Aorta (tissue), 5 donors: ENCODE data around the gene NES. TPM values are rescaled to one million over a fixed set of nuclear protein-coding genes. Genes with fewer than 3 reads are reported as not detected.

ENCODE experiments used
- ATAC-seq: fragments of 200-7000 bp; cut with Tn5 transposase; one replicate; pipeline ENCODE4 v1.9.1; 2022; ENCODE audit warnings: moderate library complexity; ENCODE audit not compliant: low FRiP score
- DNase-seq, 2 donors: peaks; one replicate each; pipeline ENCODE4 v3.0.0-alpha.2; 2020
- H3K27ac ChIP-seq, 2 donors: one replicate each; pipeline ENCODE4 v1.5.1; 2013; ENCODE audit warnings: low read length in 2 of 2, mild to moderate bottlenecking in 2 of 2, moderate library complexity in 2 of 2, control low read depth in 1 of 2, inconsistent platforms in 1 of 2, low read depth in 1 of 2
- H3K27me3 ChIP-seq, 2 donors: one replicate each; pipeline ENCODE4 v1.6.1; 2013; ENCODE audit warnings: control low read depth in 1 of 2, low read length in 1 of 2, mild to moderate bottlenecking in 1 of 2, moderate library complexity in 1 of 2; ENCODE audit not compliant: insufficient read depth in 2 of 2, control insufficient read depth in 1 of 2
- H3K36me3 ChIP-seq, 2 donors: one replicate each; pipeline ENCODE4 v1.6.1; 2013; ENCODE audit warnings: control low read depth in 1 of 2, low read length in 1 of 2, mild to moderate bottlenecking in 1 of 2; ENCODE audit not compliant: insufficient read depth in 2 of 2, control insufficient read depth in 1 of 2
- H3K4me1 ChIP-seq, 2 donors: one replicate each; pipeline ENCODE4 v1.6.1; 2013; ENCODE audit warnings: low read length in 2 of 2, control low read depth in 1 of 2, mild to moderate bottlenecking in 1 of 2, moderate library complexity in 1 of 2; ENCODE audit not compliant: insufficient read depth in 2 of 2, control insufficient read depth in 1 of 2
- H3K4me3 ChIP-seq, 2 donors: one replicate each; pipeline ENCODE4 v1.5.1; 2013; ENCODE audit warnings: low read length in 2 of 2, control low read depth in 1 of 2, mild to moderate bottlenecking in 1 of 2
- H3K9me3 ChIP-seq: one replicate; pipeline ENCODE4 v1.6.1; 2013; ENCODE audit warnings: mild to moderate bottlenecking, low read length; ENCODE audit not compliant: control insufficient read depth
- WGBS, 2 donors: extraction: QIAGEN DNeasy Blood & Tissue Kit; methylation state at CpG; one replicate each; pipeline ENCODE4 v1.1.7; 2013; 5-methylcytosine and 5-hydroxymethylcytosine counted together
- intact Hi-C, 2 donors: fragments of 100-400 bp; cut with DNase I; formaldehyde crosslinking; loops; one replicate each; pipeline versions ENCODE4 v1.14.2 to v1.15.0; 2022
- polyA plus RNA-seq, 2 donors: library from polyadenylated mRNA; stranded (reverse); fragments of 200-250 nt; gene quantifications; one replicate each; pipeline ENCODE4 v1.2.3, GENCODE V29; 2013
- total RNA-seq, 2 donors: library from RNA; stranded (reverse); fragmentation: NEBNext Ultra II Directional; extraction: Animal tissue kit (Norgen Biotek cat#: 25700); gene quantifications; one replicate each; pipeline ENCODE4 v1.2.1, GENCODE V29; 2021
- donor health status: healthy with polysubstance abuse.
- donor health status: Bipolar disorder and iron deficiency.
- donor health status: DM: no; HTN: no; CAD: no.
- donor health status: DM: no; HTN: no; CAD: no.
- donor health status: DM: yes; HTN: yes; CAD: no.

The NES gene
- total and polyA plus RNA-seq, 4 donors, result 5.5 to 57.2 (median 28.0) TPM

DNA sequence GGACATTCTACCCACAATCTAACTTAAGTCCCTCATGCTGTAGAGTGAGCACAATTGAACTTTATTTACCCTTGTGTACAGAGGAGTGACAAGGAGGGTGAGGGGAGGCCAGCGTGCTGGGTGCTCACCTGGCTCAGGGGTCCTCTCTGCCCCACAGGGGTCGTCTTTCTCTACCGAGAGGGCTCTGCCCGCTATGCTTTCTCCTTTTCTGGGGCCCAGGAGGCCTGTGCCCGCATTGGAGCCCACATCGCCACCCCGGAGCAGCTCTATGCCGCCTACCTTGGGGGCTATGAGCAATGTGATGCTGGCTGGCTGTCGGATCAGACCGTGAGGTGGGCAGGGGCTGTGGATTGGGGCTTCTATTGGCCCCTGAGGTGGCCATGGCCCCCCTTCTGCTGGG, 29.9 kb downstream of the NES start:
- intact Hi-C loops, result no loop called here
- H3K36me3 ChIP-seq, result no peaks in the 10 kb centered on the region
- no peak for DNase-seq
- no peaks in the 10 kb centered on the region for H3K9me3 ChIP-seq
- no peaks in the 10 kb centered on the region for H3K27me3 ChIP-seq
- no peak overlapping the region for H3K27ac ChIP-seq
- WGBS, 2 donors, result 69 to 73% methylated on average over 10 of the region's 10 CpGs
- H3K4me3 ChIP-seq, result no peak overlapping the region
- no peak for ATAC-seq
- H3K4me1 ChIP-seq, result no peaks in the 10 kb centered on the region

DNA sequence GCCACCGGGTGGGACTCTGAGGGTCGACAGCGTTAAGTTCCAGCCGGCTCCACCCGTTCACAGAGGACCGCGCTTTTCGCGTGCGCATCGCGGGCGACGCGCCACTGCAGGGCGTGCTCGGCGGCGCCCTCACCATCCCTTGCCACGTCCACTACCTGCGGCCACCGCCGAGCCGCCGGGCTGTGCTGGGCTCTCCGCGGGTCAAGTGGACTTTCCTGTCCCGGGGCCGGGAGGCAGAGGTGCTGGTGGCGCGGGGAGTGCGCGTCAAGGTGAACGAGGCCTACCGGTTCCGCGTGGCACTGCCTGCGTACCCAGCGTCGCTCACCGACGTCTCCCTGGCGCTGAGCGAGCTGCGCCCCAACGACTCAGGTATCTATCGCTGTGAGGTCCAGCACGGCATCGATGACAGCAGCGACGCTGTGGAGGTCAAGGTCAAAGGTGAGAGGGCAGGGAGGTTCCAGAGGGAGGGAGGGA, 30.4 kb downstream of the NES start:
- Histone ChIP-seq H3K36me3 (no peaks in the 10 kb centered on the region), H3K4me1 (no peaks in the 10 kb centered on the region), H3K4me3 (no peak overlapping the region), H3K27ac (no peak overlapping the region), H3K9me3 (no peaks in the 10 kb centered on the region), H3K27me3 (no peaks in the 10 kb centered on the region)
- ATAC-seq (no peak), DNase-seq (no peak)
- WGBS, 2 donors, result 4 to 7% methylated on average over 41 to 51 of the region's 51 CpGs
- intact Hi-C loops, result no loop called here

DNA sequence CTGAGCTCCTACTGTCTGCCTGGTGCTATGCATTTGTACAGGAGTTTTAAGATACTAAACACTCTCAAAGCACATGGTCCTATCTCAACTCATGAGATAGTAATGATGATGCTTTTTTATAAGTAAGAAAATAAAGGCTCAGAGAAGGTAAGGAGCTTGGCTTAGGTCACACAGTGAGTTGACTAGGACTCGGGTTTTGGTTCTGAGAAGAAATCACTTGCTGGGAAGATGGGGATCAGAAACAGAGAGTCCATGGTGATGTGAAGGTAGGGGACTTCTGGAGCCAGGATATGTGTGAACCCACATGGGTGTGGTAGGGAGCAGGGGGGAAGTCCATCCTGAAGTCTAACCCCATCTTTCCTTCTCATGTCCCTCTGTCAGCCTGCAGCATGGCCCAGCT, 31.5 kb downstream of the NES start:
- ATAC-seq (no peak), DNase-seq (no peak)
- Histone ChIP-seq H3K9me3 (no peaks in the 10 kb centered on the region), H3K4me3 (no peak overlapping the region), H3K27ac (no peak overlapping the region), H3K4me1 (no peaks in the 10 kb centered on the region), H3K27me3 (no peaks in the 10 kb centered on the region), H3K36me3 (no peaks in the 10 kb centered on the region)
- intact Hi-C loops, result no loop called here
- WGBS, 2 donors, result 86 to 95% methylated on average over 1 of the region's 1 CpG

DNA sequence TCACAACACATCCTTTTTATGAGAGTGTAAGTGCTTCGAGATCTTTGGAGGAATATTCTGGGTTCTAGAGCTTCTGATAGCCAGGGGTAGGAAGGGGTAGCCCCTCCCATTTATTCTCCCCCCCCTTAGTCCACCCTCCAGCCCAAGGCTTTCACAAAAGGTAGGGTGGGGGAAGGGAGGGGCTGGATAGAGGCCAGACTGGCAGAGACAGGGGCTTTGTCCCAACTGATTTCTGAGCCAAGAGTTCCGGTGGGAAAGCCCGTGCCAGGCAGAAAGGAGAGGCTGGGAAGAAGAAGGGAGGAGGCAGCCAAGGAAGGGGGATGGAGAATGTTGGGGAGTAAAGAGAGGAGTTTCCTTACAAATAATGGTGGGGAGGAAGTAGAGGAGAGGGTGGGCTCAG, 32.2 kb downstream of the NES start:
- DNase-seq (no peak), ATAC-seq (no peak)
- intact Hi-C loops, result no loop called here
- Histone ChIP-seq H3K27me3 (no peaks in the 10 kb centered on the region), H3K9me3 (no peaks in the 10 kb centered on the region), H3K36me3 (no peaks in the 10 kb centered on the region), H3K27ac (no peak overlapping the region), H3K4me1 (no peaks in the 10 kb centered on the region), H3K4me3 (no peak overlapping the region)
- WGBS, 2 donors, result 12 to 22% methylated on average over 3 of the region's 3 CpGs

DNA sequence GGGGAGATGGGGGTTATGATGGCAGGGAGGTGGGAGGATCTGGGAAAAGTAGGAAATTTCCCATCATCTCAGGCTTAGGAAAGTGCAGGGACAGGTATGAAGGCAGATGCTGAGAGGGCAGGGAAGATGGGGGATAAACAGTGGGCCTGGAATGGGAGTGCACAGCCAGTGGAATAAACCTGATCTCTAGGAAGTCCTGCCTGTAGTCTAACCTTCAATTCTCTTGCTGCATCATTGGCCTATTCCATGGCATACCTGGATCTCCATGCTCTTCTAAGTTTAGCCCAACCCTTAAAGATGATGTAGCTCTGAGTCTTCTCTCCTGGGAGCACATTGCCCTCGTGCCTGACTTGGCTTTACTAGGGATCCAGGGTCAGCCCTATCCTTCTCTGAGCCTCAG, 32.6 kb downstream of the NES start:
- intact Hi-C loops, result no loop called here
- DNase-seq, result no peak
- ATAC-seq, result no peak
- no peak overlapping the region for H3K4me3 ChIP-seq
- H3K9me3 ChIP-seq, result no peaks in the 10 kb centered on the region
- no peaks in the 10 kb centered on the region for H3K27me3 ChIP-seq
- no peaks in the 10 kb centered on the region for H3K36me3 ChIP-seq
- WGBS, 2 donors, result 20 to 26% methylated on average over 1 of the region's 1 CpG
- no peak overlapping the region for H3K27ac ChIP-seq
- H3K4me1 ChIP-seq, result no peaks in the 10 kb centered on the region

DNA sequence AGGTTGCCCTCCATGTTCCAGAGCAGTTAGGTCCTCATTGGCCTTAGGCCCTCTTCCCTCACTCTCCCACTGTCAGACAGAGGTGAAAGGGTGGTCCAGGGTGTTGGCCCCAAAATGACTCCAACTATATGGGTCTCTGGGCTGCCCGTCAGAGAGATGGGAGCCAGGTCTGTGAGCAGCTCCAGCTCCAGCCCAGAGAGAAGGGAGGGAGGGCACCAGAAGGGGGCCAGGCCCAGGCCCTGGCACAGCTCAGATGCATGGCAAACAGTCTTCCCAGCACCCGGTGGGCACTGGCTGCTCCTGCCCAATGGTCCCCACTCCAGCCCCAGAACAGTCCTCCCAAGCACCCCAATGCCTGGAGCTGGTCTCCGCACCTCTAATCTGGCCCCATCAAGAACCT, 33.1 kb downstream of the NES start:
- intact Hi-C loops, result no loop called here
- ATAC-seq, result no peak
- Histone ChIP-seq H3K4me3 (no peak overlapping the region), H3K4me1 (no peaks in the 10 kb centered on the region), H3K36me3 (no peaks in the 10 kb centered on the region), H3K27me3 (no peaks in the 10 kb centered on the region), H3K9me3 (no peaks in the 10 kb centered on the region), H3K27ac (no peak overlapping the region)
- no peak for DNase-seq
- 79 to 94% methylated on average over 2 to 3 of the region's 3 CpGs for WGBS, 2 donors

DNA sequence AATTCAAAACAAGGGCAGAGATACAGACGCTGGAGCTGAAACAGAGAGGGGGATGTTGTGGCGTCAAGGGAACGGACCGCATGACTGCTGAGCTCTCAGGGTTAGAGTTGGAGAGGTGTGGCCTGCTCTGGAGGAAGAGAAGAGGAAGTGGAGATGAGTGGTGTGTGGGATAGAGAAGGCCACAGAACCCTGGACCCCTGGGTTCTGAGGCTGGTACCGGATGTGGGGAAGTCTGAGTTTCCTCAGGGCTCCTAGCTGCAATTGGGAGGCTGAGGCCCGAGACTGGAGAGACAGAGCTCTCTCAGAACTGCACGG, 33.5 kb downstream of the NES start:
- H3K9me3 ChIP-seq, result no peaks in the 10 kb centered on the region
- H3K4me1 ChIP-seq, result no peaks in the 10 kb centered on the region
- intact Hi-C loops, result no loop called here
- no peaks in the 10 kb centered on the region for H3K36me3 ChIP-seq
- no peaks in the 10 kb centered on the region for H3K27me3 ChIP-seq
- 84 to 89% methylated on average over 7 of the region's 7 CpGs for WGBS, 2 donors
- no peak overlapping the region for H3K27ac ChIP-seq
- no peak overlapping the region for H3K4me3 ChIP-seq
- DNase-seq, result no peak
- no peak for ATAC-seq

DNA sequence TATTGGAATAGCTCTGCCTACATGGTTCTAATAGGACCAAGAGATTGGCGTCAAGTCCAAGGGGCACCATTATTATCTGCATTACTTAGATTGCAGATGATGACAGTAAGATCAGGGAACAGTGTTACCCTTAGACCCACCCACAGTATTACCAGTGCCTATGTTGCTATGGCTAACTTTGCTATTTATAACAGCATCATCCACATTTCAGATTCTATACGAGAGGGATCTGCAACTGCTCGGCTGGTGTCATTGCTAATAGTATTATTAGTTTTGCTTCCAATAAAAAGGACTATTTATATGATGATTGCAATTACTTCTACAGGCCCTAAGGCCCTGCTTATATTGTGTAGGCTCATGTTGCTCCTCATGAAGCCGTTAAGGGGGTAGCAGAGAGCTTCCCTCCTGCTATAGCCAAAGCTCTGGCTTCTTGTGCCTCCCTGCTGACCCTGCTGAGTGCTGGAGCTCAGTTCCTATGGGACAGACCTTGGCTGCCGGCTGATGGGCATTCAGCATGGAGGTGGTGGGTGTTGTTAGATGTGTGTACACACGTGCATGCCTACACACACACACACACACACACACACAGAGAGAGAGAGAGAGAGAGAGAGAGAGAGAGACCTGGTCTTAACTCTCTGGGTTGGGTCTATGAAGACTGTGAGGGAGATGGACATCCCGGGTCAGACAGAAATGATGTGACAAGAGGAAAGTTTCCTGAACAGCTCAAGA, 34.0 kb downstream of the NES start:
- WGBS, 2 donors, result 63 to 73% methylated on average over 7 of the region's 7 CpGs
- intact Hi-C loops, result no loop called here

DNA sequence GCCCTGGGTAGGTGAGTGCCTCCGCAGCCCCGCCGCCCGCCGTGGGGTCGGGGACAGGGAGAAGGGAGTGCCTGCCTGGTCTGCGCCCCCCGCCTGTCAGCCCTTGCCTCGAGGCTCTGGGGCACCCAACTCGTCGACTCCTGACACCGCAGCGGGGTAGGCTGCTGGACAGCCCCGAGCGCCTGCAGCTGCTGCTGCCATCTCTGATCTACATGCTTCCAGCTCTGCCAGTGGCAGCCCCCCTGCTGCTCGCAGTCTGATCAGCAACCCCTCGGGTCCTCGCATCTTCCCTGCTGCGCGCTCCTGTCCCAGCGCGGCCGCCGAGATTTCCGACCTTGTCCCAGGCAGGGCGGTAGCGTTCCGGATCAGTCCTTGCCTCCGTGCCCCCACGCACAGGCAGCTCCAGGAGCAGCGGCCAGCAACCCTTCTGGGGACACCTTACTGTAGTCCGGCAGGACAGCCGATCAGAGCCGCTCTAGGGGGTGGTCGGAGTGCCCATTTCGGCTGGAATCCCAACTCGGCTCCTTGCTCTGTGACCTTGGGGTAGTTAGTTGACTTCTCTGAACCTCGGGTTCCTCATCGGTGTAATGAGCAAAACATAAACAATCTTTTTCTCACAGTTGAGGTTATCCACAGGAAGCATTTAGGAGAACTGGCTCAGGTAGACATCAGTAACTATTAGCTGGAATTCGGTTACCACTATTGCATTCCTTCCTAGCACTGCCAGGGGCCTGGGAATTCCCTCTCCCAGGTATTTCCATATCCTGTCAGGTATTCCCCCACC, 34.8 kb downstream of the NES start:
- no peak for DNase-seq
- WGBS, 2 donors, result 11 to 14% methylated on average over 40 of the region's 40 CpGs
- H3K36me3 ChIP-seq, result no peaks in the 10 kb centered on the region
- no peaks in the 10 kb centered on the region for H3K4me1 ChIP-seq
- intact Hi-C loops, result no loop called here
- no peaks in the 10 kb centered on the region for H3K9me3 ChIP-seq
- H3K27me3 ChIP-seq, result no peaks in the 10 kb centered on the region
- ATAC-seq, result no peak
- no peak overlapping the region for H3K4me3 ChIP-seq
- no peak overlapping the region for H3K27ac ChIP-seq

More for the DNA sequence above, 34.0 kb downstream of the NES start:
- H3K36me3 ChIP-seq, result no peaks in the 10 kb centered on the region
- H3K4me3 ChIP-seq, result no peak overlapping the region
- no peaks in the 10 kb centered on the region for H3K4me1 ChIP-seq
- H3K27me3 ChIP-seq, result no peaks in the 10 kb centered on the region
- H3K27ac ChIP-seq, result no peak overlapping the region
- DNase-seq (no peak), ATAC-seq (no peak)
- no peaks in the 10 kb centered on the region for H3K9me3 ChIP-seq
